Left cardiac atrium (tissue), 4 donors: ENCODE data around the gene PCTP. TPM values are rescaled to one million over a fixed set of nuclear protein-coding genes. Genes with fewer than 3 reads are reported as not detected.
A peak's percentile ranks its signal among the peaks of the same experiment; 100 is the strongest.

Source experiments
- ATAC-seq, 2 donors: fragments of 200-7000 bp; cut with Tn5 transposase; one replicate each; pipeline ENCODE4 v1.9.1; 2020; ENCODE audit warnings: mild to moderate bottlenecking in 2 of 2, moderate library complexity in 2 of 2
- DNase-seq: peaks from one replicate; pipeline ENCODE4 v3.0.0-alpha.2; 2020
- intact Hi-C, 2 donors: fragments of 100-400 bp; cut with DNase I; formaldehyde crosslinking; loops; one replicate each; pipeline versions ENCODE4 v1.14.1 to v1.15.1; 2022 to 2023
- total RNA-seq, 2 donors: library from RNA; stranded (reverse); fragmentation: NEBNext Ultra II Directional; extraction: Animal tissue kit (Norgen Biotek cat#: 25700); gene quantifications; one replicate each; pipeline ENCODE4 v1.2.1, GENCODE V29; 2021
- donor health status: DM: no; HTN: yes; CAD: no.
- donor health status: DM: no; HTN: yes; CAD: no; lungs with severe emphysema.
- donor health status: DM: yes; HTN: yes; CAD: no.
- donor health status: Dilated cardiomyopathy.

The PCTP gene
- total RNA-seq, 2 donors from 2014 or later: 15.1 to 20.0 TPM

GRCh38 chr17:55723488-55723848, 27.4 kb upstream of the PCTP start:
- DNase-seq: no peak

DNA sequence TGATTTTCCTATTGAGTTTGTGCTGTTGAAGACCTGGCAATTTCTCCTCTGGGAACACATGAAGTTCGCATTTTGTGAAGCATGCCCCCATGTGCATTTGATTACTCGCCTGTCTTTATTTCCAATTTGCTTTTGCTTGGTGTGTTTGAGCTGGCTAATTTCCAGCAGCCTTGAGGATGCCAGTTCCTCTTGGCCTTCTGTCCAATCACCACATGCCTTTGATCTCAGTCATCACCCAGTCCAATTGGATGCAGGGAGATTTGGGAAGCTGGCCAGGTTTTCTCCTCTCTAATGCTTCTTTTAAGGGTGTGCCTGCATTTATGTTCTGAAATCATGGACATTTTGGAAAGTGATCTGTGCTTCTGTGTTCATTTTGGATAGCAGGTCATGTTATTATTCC, 24.4 kb upstream of the PCTP start:
- peak; percentile 83 for DNase-seq
- ATAC-seq: peak; percentile 62 to 77
- intact Hi-C loops: loop anchor here in 1 of 2 donors (10.0 kb wide), 1 partner anchor 88 kb away; no protein-coding TSS in a partner anchor

More at GRCh38 chr17:55723488-55723848, 27.4 kb upstream of the PCTP start:
- ATAC-seq: no peak
- intact Hi-C loops: loop anchor here in 1 of 2 donors (10.0 kb wide), 1 partner anchor 91 kb away; no protein-coding TSS in a partner anchor

DNA sequence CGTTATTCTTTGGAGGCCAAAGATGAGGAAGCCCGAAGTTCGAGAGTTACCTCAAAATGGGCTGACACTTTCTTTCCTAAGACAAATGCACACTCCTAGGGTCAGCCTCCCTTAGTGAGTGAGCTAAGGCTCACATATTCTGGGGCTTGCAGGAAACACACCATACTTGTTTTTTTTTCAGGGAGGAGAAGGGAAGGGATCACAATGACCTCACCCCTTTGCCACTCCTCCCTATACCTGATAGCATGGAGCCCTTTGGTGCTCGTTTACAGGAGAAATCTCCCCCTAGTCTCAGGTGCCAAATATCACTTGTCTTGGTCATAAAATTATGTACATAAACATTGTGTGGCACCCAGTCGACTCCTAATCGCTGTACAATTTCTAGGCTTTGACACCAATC, 23.6 kb upstream of the PCTP start:
- intact Hi-C loops: loop anchor here in 1 of 2 donors (10.0 kb wide), 1 partner anchor 88 kb away; no protein-coding TSS in a partner anchor
- DNase-seq (no peak), ATAC-seq (no peak)

GRCh38 chr17:55727920-55728319, 22.9 kb upstream of the PCTP start:
- DNase-seq: no peak
- no peak for ATAC-seq
- intact Hi-C loops: loop anchor here in 1 of 2 donors (10.0 kb wide), 1 partner anchor 87 kb away; no protein-coding TSS in a partner anchor

DNA sequence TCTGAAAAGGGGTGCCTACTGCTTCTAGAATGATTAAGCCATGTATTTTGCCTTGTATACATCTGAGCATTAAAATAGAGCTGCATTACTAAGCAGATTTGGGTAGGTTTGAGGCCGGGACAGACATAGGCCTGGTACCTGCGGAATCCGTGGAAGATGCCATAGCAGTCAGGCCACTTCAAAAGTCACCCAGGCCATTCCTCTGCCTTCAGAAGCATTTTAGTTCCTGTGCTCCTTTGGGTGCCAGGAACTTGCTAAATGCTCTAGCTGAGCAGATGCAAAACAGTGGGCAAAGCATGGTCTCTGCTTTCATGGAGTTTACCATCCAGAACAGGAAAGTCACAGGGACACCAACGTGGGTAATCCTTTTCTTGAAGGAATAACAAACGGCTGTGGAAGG, 22.5 kb upstream of the PCTP start:
- ATAC-seq (no peak), DNase-seq (no peak)
- intact Hi-C loops: loop anchor here in 1 of 2 donors (10.0 kb wide), 1 partner anchor 86 kb away; no protein-coding TSS in a partner anchor

DNA sequence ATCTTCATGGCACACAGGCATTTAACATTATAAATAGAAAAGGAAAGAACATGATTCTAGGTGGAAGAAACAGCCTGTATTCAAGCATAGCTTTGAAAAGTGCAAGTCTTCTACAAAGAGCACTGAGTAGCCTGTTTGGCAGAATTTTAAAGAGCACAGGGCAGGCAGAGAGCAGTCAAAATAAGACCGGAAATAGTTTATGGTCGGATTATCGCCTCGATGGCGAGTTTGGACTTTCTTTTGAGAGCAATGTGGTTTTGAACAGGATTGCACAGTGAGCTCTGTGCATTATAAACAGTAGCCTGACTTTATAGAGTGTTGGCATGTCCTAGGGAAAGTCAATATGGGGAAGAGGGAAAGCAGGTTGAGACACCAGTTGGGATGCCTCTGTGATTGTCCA, 22.0 kb upstream of the PCTP start:
- DNase-seq (no peak), ATAC-seq (no peak)
- intact Hi-C loops: loop anchor here in 1 of 2 donors (10.0 kb wide), 1 partner anchor 86 kb away; no protein-coding TSS in a partner anchor

DNA sequence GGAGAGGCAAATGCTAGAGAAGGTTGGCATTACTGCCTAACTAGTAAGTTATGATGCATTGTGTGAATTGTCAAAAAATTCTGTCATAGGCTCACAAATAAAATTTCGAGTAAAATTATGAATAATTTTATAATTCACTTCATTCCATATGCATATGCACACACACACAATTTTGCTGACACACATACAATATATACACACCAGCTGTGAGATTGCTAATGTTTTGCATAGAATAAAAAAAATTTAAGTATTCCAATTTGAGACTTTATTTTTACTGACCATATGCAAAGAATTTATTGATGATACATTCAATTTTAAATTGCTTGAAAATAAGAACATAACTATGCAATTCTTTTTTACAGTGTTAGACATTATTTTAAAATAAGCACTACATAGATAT, 21.4 kb upstream of the PCTP start:
- ATAC-seq: no peak
- intact Hi-C loops: loop anchor here in 1 of 2 donors (10.0 kb wide), 1 partner anchor 85 kb away; no protein-coding TSS in a partner anchor
- DNase-seq: no peak

DNA sequence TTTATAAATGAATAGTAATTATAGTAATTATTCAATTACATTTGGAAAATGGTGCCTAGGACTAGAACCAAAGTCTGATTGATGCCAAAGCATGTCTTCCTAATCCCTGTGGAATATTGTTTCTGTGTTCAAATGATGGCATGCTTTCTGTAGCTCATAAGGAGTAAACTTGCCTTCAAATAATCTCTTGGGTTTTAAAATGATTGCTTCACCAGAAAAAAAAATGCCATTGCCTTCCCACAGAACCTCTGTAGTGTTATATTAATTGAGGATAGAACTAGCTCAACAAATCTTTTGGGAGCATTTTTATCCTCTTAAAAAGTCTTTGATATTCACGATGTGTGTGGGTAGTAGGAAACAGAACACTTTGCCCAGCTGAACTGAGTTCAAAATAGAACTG, 20.5 kb upstream of the PCTP start:
- DNase-seq: no peak
- intact Hi-C loops: no loop called here
- ATAC-seq: no peak

- DNase-seq: no peak
- intact Hi-C loops: no loop called here
- ATAC-seq: peak in 1 of 2 donors; percentile 19
Measured at GRCh38 chr17:55730808-55731207, 20.0 kb upstream of the PCTP start.

DNA sequence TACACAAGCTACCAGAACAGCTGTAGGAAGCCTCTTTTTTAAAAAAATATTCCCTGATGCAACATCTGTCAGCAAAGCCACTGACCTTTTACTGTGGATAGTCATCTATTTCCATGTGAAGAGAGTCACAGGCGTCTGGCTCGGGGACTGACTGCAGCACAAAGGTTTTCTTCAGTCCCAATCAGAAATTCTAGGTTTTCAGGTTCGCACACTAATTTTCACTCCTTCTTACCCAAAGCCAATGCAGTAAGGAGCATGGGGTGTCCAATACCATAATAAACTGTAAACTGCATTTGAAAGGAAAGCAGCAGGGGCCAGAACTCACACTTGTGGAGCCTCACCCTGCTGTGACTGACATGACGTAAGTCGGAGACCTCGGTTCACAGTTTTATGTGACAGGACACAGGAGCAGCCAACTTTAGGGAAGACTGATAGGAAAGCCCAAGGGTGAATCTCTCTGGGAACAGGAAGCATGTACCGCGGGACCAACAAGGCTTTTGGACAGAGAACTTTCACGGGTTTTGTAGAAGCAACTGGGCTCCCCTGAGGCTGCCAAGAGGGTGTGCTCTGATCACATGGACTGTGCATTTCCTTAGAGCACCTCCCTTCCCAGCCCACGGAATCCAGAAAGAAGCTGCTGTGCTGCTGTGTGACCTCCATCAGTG, 19.1 kb upstream of the PCTP start:
- ATAC-seq (peak; percentile 87), DNase-seq (peak; percentile 84)
- intact Hi-C loops: no loop called here

- ATAC-seq (no peak), DNase-seq (no peak)
- intact Hi-C loops: no loop called here
Measured at GRCh38 chr17:55734128-55734781, 16.6 kb upstream of the PCTP start.

DNA sequence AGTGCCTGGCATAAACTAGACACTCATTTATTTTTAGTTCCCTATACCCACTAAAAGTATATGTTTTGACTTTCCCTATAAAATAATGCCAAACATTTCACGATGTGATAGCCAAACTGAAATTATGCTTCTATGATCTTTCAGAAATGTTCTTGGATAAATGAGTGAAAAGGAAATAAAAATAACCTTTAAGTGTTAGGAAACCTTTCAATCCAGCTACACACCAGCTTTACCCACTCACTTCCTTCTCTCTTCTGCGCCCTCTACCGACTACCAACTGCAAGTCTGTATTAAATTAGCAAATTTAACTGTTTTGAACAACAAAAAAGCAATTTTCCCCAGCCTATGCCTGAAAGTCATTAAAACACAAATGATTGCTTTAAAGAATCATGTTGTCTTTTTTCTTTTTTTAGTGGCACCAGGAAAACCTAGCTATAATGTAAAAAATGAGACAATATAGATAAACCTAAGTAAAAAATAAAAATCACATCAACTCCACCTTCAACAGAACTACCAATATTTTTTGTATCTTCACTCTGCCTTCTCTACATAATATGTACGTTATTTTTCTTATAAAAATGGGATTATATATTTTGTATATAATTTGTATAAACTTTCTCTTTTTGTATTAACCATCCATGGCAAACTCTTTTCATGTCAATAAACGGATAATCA, 15.0 kb upstream of the PCTP start:
- no peak for ATAC-seq
- peak; percentile 37 for DNase-seq
- intact Hi-C loops: no loop called here

- ATAC-seq: peak in 1 of 2 donors; percentile 15
- DNase-seq: no peak
- intact Hi-C loops: no loop called here
Measured at GRCh38 chr17:55737976-55738501, 12.8 kb upstream of the PCTP start.

DNA sequence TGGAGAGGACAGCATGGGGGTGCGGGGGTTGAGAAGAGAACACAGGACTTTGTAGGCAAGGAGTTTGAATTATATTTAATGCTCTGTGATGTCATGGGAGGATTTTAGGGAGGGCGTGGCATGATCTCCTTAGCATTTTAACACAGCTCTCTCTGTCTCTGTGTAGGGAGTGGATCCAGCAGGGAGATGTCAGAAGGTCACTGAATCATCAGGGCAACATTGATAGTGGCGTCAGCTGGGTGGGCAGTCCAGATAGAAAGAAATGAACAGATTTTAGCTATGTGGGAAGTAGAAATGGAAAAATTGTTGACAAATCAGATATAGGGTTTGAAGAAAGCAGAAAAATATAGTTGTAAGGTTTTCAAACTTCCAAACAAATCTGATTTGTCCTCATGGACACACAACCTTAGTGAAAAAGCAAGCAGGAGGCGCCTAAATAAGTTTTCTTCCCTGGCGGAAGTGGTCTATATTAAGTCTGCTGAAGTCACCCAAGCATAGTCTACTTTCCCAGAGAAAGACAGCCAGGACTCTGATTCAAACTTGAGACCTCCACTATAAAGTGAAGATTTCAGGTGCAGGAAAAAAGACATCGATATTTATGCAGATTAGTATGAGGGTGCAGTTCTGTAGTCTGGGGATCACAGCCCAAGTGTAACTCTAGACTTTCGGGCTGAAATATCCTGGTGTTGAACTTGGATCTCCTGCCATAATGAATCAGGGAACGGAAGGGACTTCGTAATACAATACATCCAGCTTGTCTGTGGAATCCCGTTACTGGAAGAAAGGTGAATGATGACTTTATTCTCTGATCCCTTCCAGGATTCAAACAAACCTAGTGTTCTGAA, 10.1 kb upstream of the PCTP start:
- DNase-seq: no peak
- ATAC-seq: peak in 1 of 2 donors; percentile 43
- intact Hi-C loops: no loop called here

GRCh38 chr17:55741356-55741700, 9.5 kb upstream of the PCTP start:
- intact Hi-C loops: no loop called here
- ATAC-seq (no peak), DNase-seq (no peak)

DNA sequence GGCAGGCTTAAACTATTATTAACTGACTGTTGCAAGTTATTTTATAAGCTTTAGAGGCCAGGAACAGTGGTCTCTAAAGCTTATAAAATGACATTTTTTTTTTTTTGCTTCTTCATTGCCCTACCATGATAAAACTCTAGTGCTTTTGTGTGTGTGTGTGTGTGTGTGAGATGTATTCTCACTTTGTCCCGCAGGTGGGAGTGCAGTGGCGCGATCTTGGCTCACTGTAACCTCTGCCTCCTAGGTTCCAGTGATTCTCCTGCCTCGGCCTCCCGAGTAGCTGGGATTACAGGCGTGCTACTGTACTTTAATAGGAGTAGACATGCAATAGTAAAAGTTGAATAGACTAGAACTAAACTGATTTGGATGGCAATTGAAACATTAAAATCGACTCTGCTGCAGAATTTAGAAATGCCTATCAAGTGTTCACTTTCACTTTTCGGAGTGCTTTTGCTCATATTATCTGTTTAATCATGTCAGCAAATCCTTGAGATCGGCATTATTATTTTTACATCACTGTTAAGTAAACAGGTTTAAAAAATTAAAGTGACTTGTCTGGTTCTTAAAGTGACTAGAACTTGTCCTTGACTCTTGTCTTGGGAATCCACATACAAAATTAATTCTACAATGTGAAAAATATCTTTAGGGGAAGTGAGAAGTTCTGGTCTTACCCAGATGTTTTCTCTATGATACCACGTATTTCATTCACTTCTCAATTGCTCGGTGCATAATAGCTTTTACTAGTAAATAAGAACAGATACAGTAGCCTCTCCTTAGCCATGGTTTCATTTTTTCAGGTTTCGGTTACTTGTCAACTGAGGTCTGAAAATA, 8.4 kb upstream of the PCTP start:
- ATAC-seq (no peak), DNase-seq (no peak)
- intact Hi-C loops: no loop called here

GRCh38 chr17:55743103-55743679, 7.7 kb upstream of the PCTP start:
- intact Hi-C loops: no loop called here
- no peak for DNase-seq
- no peak for ATAC-seq

- DNase-seq (no peak), ATAC-seq (no peak)
- intact Hi-C loops: no loop called here
Measured at GRCh38 chr17:55745258-55745657, 5.6 kb upstream of the PCTP start.
